NT2/D1 (cell line): Measurements from ENCODE around the gene PPARGC1A.

Source experiments
- DNase-seq: peaks from one replicate; pipeline ENCODE4 v3.0.0-alpha.2; 2011; ENCODE audit warnings: low read depth, low spot score
- H3K27me3 ChIP-seq: 2 replicates; pipeline ENCODE4 v1.6.0; 2011; ENCODE audit warnings: mild to moderate bottlenecking; ENCODE audit not compliant: insufficient read length, insufficient read depth
- H3K36me3 ChIP-seq: 2 replicates; pipeline ENCODE4 v1.6.1; 2011; ENCODE audit warnings: mild to moderate bottlenecking, low read length, mixed read lengths; ENCODE audit not compliant: insufficient read depth, insufficient read length
- H3K4me1 ChIP-seq: 2 replicates; pipeline ENCODE4 v1.5.1; 2011; ENCODE audit not compliant: insufficient read depth, insufficient read length
- H3K4me3 ChIP-seq: 2 replicates; pipeline ENCODE4 v1.5.1; 2011; ENCODE audit warnings: low read depth; ENCODE audit not compliant: insufficient read length
- H3K9ac ChIP-seq: 2 replicates; pipeline ENCODE4 v1.6.0; 2011; ENCODE audit warnings: low read depth; ENCODE audit not compliant: insufficient read length
- H3K9me3 ChIP-seq: 2 replicates; pipeline ENCODE4 v1.5.1; 2011; ENCODE audit warnings: mild to moderate bottlenecking, low read length; ENCODE audit not compliant: insufficient read depth
- SUZ12 ChIP-seq: IDR thresholded peaks from 2 replicates; pipeline ENCODE4 v1.6.1; 2011; ENCODE audit not compliant: insufficient read length, insufficient read depth; ENCODE audit errors: extremely low read depth
- YY1 ChIP-seq: IDR thresholded peaks from 2 replicates; pipeline ENCODE4 v1.6.1; 2011; ENCODE audit not compliant: insufficient read length, insufficient read depth
- ZNF274 ChIP-seq: IDR thresholded peaks from 2 replicates; pipeline ENCODE4 v1.6.1; 2011; ENCODE audit warnings: mild to moderate bottlenecking, low read depth, low read length

The PPARGC1A gene

GRCh38 chr4:23931489-23931830, 41.6 kb upstream of the PPARGC1A start:
- Histone ChIP-seq H3K9ac (no peak overlapping the region), H3K36me3 (no peaks in the 10 kb centered on the region), H3K9me3 (peaks cover 9% of the 10 kb centered on the region; the same call in 1 of the 2 replicates), H3K27me3 (no peaks in the 10 kb centered on the region), H3K4me1 (peaks cover 10% of the 10 kb centered on the region), H3K4me3 (no peak overlapping the region)
- no peak for DNase-seq
- TF ChIP-seq YY1, result no peak
- no peak for TF ChIP-seq SUZ12
- no peak for TF ChIP-seq ZNF274

GRCh38 chr4:23930750-23931488, 41.1 kb upstream of the PPARGC1A start:
- Histone ChIP-seq H3K4me3 (no peak overlapping the region), H3K9ac (no peak overlapping the region), H3K27me3 (no peaks in the 10 kb centered on the region), H3K9me3 (peaks cover 9% of the 10 kb centered on the region; the same call in 1 of the 2 replicates), H3K36me3 (no peaks in the 10 kb centered on the region), H3K4me1 (peaks cover 10% of the 10 kb centered on the region)
- DNase-seq, result no peak
- TF ChIP-seq ZNF274, result no peak
- no peak for TF ChIP-seq YY1
- TF ChIP-seq SUZ12, result no peak

GRCh38 chr4:23929248-23929647, 39.4 kb upstream of the PPARGC1A start:
- H3K4me3 ChIP-seq, result no peak overlapping the region
- TF ChIP-seq SUZ12, result no peak
- no peak for TF ChIP-seq ZNF274
- no peak for TF ChIP-seq YY1
- H3K27me3 ChIP-seq, result no peaks in the 10 kb centered on the region
- no peaks in the 10 kb centered on the region for H3K36me3 ChIP-seq
- H3K9ac ChIP-seq, result no peak overlapping the region
- no peak for DNase-seq
- H3K9me3 ChIP-seq, result peaks cover 9% of the 10 kb centered on the region; the same call in 1 of the 2 replicates
- H3K4me1 ChIP-seq, result peaks cover 8% of the 10 kb centered on the region

GRCh38 chr4:23924556-23924955, 34.7 kb upstream of the PPARGC1A start:
- no peak overlapping the region for H3K9ac ChIP-seq
- no peak overlapping the region for H3K4me3 ChIP-seq
- no peaks in the 10 kb centered on the region for H3K4me1 ChIP-seq
- H3K36me3 ChIP-seq, result no peaks in the 10 kb centered on the region
- no peak for TF ChIP-seq ZNF274
- no peak for TF ChIP-seq YY1
- TF ChIP-seq SUZ12, result no peak
- no peaks in the 10 kb centered on the region for H3K27me3 ChIP-seq
- H3K9me3 ChIP-seq, result peaks cover 5% of the 10 kb centered on the region; the same call in 1 of the 2 replicates
- no peak for DNase-seq

DNA sequence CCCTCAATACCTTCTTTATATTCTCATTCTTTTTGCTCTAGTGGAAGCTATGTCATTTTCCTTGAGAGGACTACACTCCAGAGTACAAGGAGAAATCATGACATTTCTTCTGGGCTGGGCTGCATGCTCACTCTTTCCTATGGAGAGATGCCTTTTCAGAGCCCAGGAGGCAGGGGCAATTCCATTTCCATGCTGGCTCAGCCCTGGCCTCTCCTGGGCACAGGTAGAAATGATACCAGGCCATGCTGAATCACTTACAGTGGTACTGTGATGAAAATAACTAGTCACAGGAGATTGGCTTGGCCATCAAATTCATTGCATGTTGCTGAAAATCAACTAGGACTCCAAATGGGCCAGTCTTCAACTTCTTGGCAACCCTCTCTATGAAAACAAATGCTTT, 34.0 kb upstream of the PPARGC1A start:
- no peaks in the 10 kb centered on the region for H3K4me1 ChIP-seq
- H3K9ac ChIP-seq, result no peak overlapping the region
- no peak overlapping the region for H3K4me3 ChIP-seq
- H3K27me3 ChIP-seq, result no peaks in the 10 kb centered on the region
- no peaks in the 10 kb centered on the region for H3K36me3 ChIP-seq
- DNase-seq, result no peak
- no peak for TF ChIP-seq SUZ12
- no peak for TF ChIP-seq ZNF274
- TF ChIP-seq YY1, result no peak
- peaks cover 5% of the 10 kb centered on the region; the same call in 1 of the 2 replicates for H3K9me3 ChIP-seq

- H3K4me1 ChIP-seq, result no peaks in the 10 kb centered on the region
- no peak for TF ChIP-seq ZNF274
- TF ChIP-seq YY1, result no peak
- TF ChIP-seq SUZ12, result no peak
- no peak overlapping the region for H3K9ac ChIP-seq
- no peaks in the 10 kb centered on the region for H3K27me3 ChIP-seq
- DNase-seq, result no peak
- no peak overlapping the region for H3K4me3 ChIP-seq
- H3K36me3 ChIP-seq, result no peaks in the 10 kb centered on the region
- H3K9me3 ChIP-seq, result peaks cover 2% of the 10 kb centered on the region; the same call in 1 of the 2 replicates
Observed at GRCh38 chr4:23923141-23923540, 33.3 kb upstream of the PPARGC1A start.

- no peak for DNase-seq
- Histone ChIP-seq H3K4me3 (no peak overlapping the region), H3K4me1 (no peaks in the 10 kb centered on the region), H3K27me3 (no peaks in the 10 kb centered on the region), H3K9me3 (no peaks in the 10 kb centered on the region), H3K9ac (no peak overlapping the region), H3K36me3 (no peaks in the 10 kb centered on the region)
- no peak for TF ChIP-seq SUZ12
- TF ChIP-seq YY1, result no peak
Observed at GRCh38 chr4:23922541-23923111, 32.8 kb upstream of the PPARGC1A start.
